Muscle of back (tissue), 13 donors: Measurements from ENCODE around the gene TYW3. TPM values are rescaled to one million over a fixed set of nuclear protein-coding genes. Genes with fewer than 3 reads are reported as not detected.
A peak's percentile ranks its signal among the peaks of the same experiment; 100 is the strongest.

Source experiments
- DNase-seq, 3 donors: peaks; one replicate each; pipeline versions ENCODE4 v3.0.0 to v3.0.0-alpha.2; 2013
- long read RNA-seq, 9 donors: transcript quantifications; one replicate each; lab custom pipeline, GENCODE V29; 2026
- polyA plus RNA-seq, 10 donors: library from polyadenylated mRNA; unstranded; fragments of 120-200 nt; gene quantifications; one replicate each; pipeline ENCODE4 v1.2.1, GENCODE V29; 2013; ENCODE audit not compliant: insufficient read length in 10 of 10

The TYW3 gene
- polyA plus RNA-seq = 10 to 100 TPM; 17.5 to 23.8 (median 19.0) TPM
- long read RNA-seq, donor 1, partial matches to known transcripts = 0 of 2 reads
- long read RNA-seq, donor 1, other reads (novel, unspliced or antisense) = 0 of 2 reads
- long read RNA-seq, donor 2, partial matches to known transcripts = 0 of 3 reads
- long read RNA-seq, donor 2, other reads (novel, unspliced or antisense) = 0 of 3 reads
- long read RNA-seq, donor 3 = 0 reads
- long read RNA-seq, donor 4, partial matches to known transcripts = 0 of 5 reads
- long read RNA-seq, donor 4, other reads (novel, unspliced or antisense) = 0 of 5 reads
- long read RNA-seq, donor 5, transcript TYW3-201 (6 exons, 3,430 nt) = major isoform, 8 of 8 reads
- long read RNA-seq, donor 5, partial matches to known transcripts = 0 of 8 reads
- long read RNA-seq, donor 5, other reads (novel, unspliced or antisense) = 0 of 8 reads
- long read RNA-seq, donor 6, transcript TYW3-201 (6 exons, 3,430 nt) = major isoform, 10 of 10 reads
- long read RNA-seq, donor 6, partial matches to known transcripts = 0 of 10 reads
- long read RNA-seq, donor 6, other reads (novel, unspliced or antisense) = 0 of 10 reads
- long read RNA-seq, donor 7, transcript TYW3-201 (6 exons, 3,430 nt) = major isoform, 7 of 8 reads
- long read RNA-seq, donor 7, partial matches to known transcripts = 0 of 8 reads
- long read RNA-seq, donor 7, other reads (novel, unspliced or antisense) = 0 of 8 reads
- long read RNA-seq, donor 8, transcript TYW3-201 (6 exons, 3,430 nt) = major isoform, 9 of 11 reads
- long read RNA-seq, donor 8, partial matches to known transcripts = 0 of 11 reads
- long read RNA-seq, donor 8, other reads (novel, unspliced or antisense) = 0 of 11 reads
- long read RNA-seq, donor 9, partial matches to known transcripts = 0 of 1 reads
- long read RNA-seq, donor 9, other reads (novel, unspliced or antisense) = 0 of 1 reads

GRCh38 chr1:74732960-74733603 lies at the start of gene TYW3, which contains the start of gene CRYZ:
TSS of gene TYW3 (plus strand) at chr1:74733152. CDS start at chr1:74733245, 93 bp downstream.
TSS of gene CRYZ (minus strand) at chr1:74733050. CDS start at chr1:74724821, 8,229 bp downstream.
- DNase-seq = peak; percentile 96 to 99 (median 96)

- DNase-seq = no peak
Measured at GRCh38 chr1:74683656-74684055, 49.3 kb upstream of the TYW3 start.

DNA sequence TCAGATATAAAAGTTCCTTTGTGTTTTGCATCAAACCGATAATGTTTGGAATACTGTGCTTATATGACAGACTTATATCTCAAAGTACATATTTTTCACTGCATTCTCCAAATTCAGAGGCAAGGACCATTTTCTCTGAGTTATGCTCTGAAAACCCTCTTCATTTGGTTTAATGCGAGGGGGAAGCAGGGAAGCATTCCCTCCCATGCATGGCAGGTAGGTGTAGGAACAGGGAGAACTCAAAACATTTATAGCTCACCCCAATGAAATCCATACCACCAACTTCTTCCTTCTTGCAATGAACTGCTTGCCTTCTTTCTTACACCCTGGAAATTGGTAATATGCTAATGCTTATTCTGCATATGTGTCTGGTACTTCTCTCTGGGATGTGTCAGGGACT lies 48.7 kb upstream of the TYW3 start:
- DNase-seq = no peak

DNA sequence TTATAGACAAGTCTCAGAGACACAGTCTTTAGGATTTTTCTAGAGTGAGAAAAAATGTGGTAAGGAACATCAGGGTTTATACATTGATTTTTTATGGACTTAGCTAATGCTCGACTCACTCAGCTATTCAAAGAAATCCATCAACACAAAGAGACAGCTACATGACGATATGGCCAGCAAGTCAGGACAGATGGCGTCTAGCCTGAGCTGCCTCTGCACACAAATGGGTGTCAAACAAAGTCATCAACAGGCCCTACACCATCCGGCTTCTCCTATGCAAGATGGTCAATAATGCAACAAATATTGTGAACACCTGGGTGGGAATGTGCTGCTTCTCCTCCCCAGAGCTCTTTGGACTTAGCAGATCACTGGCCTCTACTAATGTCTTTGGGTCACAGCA lies 46.0 kb upstream of the TYW3 start:
- DNase-seq = no peak

DNA sequence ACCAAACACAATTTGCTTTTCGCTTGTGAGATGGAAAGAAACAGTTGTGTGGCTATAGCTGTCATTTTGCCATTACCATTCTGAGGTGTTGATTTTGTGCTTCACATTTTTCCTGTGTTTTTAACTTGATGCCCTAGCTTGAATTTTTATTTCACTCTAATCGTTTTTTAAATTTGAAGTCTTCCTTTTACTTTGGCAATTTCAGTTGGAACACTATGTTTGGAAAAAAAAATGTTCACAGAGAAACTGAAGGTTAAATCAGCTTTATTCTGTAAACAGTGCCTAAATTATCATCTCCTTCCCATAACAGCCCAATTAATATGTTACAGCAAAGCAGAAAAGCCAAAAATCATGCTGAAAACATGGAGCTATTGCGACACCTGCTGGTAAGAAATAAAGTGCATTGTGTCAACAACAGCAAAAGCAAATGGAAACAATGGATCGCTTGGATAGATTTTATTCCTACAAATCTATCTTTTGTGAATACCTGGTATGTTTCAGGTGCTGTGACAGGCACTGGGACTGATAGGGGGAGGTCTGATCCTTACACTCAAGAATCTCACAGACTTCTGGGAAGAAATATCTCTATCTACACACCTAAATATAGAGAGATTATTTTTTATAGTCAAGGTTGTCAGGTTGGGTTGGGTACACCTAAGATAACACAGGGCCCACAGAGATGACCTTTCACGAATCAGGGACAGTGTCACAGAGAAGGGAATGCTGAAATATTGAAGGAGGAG lies 43.2 kb upstream of the TYW3 start:
- DNase-seq = peak; percentile 58 to 76 (median 70)

GRCh38 chr1:74690364-74690696 lies 42.6 kb upstream of the TYW3 start:
- no peak for DNase-seq

DNA sequence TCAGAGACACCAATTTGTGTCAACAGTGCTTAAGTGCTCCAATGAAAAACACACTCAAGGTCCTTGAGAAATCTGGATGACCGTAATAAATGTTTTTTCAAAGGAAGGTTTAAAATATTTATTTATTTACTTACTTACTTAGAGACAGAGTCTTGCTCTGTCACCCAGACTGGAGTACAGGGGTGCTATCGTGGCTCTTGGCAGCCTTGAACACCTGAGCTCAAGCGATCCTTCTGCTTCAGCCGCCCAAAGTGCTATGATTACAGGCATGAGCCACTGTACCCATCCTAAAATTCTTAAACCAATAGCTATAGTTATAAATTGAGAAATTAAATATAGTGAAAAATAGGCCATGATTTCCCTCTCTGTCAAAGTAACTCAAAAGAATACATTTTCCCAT lies 42.0 kb upstream of the TYW3 start:
- no peak for DNase-seq

DNA sequence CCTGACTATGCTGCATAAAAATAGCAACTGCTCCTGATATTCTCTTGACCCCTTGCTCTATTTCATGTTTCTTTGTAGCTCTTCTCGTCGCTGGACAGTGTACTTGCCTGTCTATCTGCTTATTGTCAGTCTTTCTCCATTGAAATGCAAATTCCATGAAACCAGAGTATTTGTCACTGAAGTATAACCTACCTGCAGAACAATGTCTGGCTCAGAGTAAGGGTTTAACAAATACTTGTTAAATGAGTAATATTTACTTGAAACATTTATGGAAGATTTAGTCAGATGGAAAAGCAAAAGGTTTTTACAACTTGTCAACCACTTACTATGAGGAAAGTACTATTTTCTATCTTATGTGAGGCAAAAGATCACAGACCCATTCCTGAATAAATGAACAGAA lies 39.5 kb upstream of the TYW3 start:
- DNase-seq = no peak

- DNase-seq = no peak
Measured at GRCh38 chr1:74697832-74698231, 35.1 kb upstream of the TYW3 start.

- DNase-seq = no peak
Measured at GRCh38 chr1:74699331-74699730, 33.6 kb upstream of the TYW3 start.

- DNase-seq = no peak
Measured at GRCh38 chr1:74703386-74704182, 29.4 kb upstream of the TYW3 start.

GRCh38 chr1:74712881-74713280 lies 20.1 kb upstream of the TYW3 start:
- no peak for DNase-seq

GRCh38 chr1:74713849-74714248 lies 19.1 kb upstream of the TYW3 start:
- no peak for DNase-seq

DNA sequence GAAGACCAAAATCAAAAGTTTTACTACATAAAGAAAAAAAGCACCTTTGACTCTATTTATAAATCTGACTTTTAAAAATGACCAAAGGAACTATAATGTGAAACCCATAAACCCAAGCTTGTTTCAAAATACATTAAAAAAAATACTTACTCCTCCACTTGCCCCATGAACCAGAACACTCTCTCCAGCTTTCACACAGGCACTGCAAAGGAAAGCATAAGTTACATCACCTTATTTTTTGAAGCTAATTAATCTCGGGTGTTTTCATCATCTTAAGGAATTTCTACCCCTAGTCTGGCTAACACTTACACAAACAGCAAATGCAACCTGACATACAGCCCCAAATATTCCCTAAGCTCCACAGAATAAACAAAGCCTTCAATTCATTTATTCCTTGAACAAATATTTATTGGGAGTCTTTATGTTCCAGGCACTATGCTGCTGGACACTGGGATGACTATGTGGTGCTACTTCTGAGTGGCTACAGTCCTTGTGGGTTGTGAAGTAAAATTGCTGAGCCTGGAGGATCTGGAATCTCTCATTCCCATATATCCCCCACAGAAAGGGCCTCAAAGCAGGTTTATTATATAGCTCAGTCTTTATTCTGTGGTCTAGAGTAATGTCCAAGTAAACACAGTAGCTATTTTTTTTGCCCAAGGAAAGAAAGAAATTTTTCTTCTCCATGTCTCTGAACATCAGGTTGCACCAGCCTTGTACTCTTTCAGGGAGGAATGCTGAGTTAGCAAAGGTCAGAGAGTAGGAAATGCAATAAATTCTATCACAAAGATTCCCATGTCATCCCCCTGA lies 18.3 kb upstream of the TYW3 start:
- no peak for DNase-seq

GRCh38 chr1:74715236-74715502 lies 17.8 kb upstream of the TYW3 start:
- no peak for DNase-seq

DNA sequence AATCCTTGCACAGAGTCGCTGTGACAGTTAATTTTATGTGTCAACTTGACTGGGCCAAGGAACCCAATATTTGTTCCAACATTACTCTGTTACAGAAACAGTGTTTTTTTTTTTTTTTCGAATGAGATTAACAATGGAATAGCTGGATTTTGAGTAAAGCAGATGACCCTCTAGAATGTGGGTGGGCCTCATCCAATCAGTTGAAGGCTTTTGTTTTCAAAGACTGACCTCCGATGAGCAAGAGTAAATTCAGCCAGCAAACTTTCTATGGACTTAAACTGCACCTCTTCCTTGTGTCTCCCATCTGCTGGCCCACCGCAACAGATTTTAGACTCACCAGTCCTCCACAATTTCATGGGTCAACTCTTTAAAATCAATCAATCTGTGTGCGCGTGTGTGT lies 17.1 kb upstream of the TYW3 start:
- no peak for DNase-seq

GRCh38 chr1:74716822-74717221 lies 16.1 kb upstream of the TYW3 start:
- no peak for DNase-seq

GRCh38 chr1:74717626-74718025 lies 15.3 kb upstream of the TYW3 start:
- no peak for DNase-seq

- no peak for DNase-seq
Measured at GRCh38 chr1:74726063-74726462, 6.9 kb upstream of the TYW3 start.

GRCh38 chr1:74728736-74729135 lies 4.2 kb upstream of the TYW3 start:
- no peak for DNase-seq
